ENCODE results near the gene SALL1. TPM values are rescaled to one million over a fixed set of nuclear protein-coding genes. Genes with fewer than 3 reads are reported as not detected.

The SALL1 gene
- total RNA-seq, 1 experiment from 2014 or later, result not detected

GRCh38 chr16:51144203-51144602 is 6.9 kb downstream of the SALL1 start:
- Histone ChIP-seq H3K9me2 (ENCODE audit: insufficient read depth) (no peaks in the 10 kb centered on the region), H3K79me2 (ENCODE audit: insufficient read depth, low read length) (no peaks in the 10 kb centered on the region), H3K27me3 (ENCODE audit: insufficient read depth, low read length) (no peaks in the 10 kb centered on the region), H3K4me1 (ENCODE audit: control insufficient read depth in 1 of 2, insufficient read depth in 2 of 2, low read length in 2 of 2) (no peaks in the 10 kb centered on the region), H3K36me3 (ENCODE audit: control insufficient read depth in 1 of 2, insufficient read depth in 2 of 2, low read length in 2 of 2) (no peaks in the 10 kb centered on the region), H2AFZ (ENCODE audit: low read depth, low read length, poor library complexity, severe bottlenecking) (no peak overlapping the region), H3K4me3 (replicated peaks in 1 of 2; ENCODE audit: low read depth in 1 of 2, low read length in 2 of 2) (no peak overlapping the region), H4K20me1 (ENCODE audit: insufficient read depth) (no peaks in the 10 kb centered on the region), H3K9ac (ENCODE audit: low read length) (no peak overlapping the region), H3K4me2 (ENCODE audit: low read length) (no peak overlapping the region), H3K27ac (ENCODE audit: low read depth, low read length) (no peak overlapping the region), H3K9me3 (ENCODE audit: control insufficient read depth in 1 of 2, insufficient read depth in 1 of 2, low read depth in 1 of 2, low read length in 2 of 2) (no peaks in the 10 kb centered on the region)
- intact Hi-C loops (cut with micrococcal nuclease), result no loop called here
- TF ChIP-seq SP1 (IDR thresholded peaks at IDR 0.05; ENCODE audit: low read depth) (no peak), REST (IDR thresholded peaks at IDR 0.05; ENCODE audit: low read depth) (no peak)
- ChIA-PET CTCF (no interaction called here), RAD21 (ENCODE audit: low non-redundant PET in 1 of 2, low total read pairs in 2 of 2, uncharacterized antibody in 2 of 2, unreplicated experiment in 2 of 2) (no interaction called here), POLR2A (no interaction called here)
- no TSS peak for BruUV-seq (replicated peaks)
- DNase-seq (ENCODE audit: low read depth, low spot score) (no peak), ATAC-seq (no peak)

DNA sequence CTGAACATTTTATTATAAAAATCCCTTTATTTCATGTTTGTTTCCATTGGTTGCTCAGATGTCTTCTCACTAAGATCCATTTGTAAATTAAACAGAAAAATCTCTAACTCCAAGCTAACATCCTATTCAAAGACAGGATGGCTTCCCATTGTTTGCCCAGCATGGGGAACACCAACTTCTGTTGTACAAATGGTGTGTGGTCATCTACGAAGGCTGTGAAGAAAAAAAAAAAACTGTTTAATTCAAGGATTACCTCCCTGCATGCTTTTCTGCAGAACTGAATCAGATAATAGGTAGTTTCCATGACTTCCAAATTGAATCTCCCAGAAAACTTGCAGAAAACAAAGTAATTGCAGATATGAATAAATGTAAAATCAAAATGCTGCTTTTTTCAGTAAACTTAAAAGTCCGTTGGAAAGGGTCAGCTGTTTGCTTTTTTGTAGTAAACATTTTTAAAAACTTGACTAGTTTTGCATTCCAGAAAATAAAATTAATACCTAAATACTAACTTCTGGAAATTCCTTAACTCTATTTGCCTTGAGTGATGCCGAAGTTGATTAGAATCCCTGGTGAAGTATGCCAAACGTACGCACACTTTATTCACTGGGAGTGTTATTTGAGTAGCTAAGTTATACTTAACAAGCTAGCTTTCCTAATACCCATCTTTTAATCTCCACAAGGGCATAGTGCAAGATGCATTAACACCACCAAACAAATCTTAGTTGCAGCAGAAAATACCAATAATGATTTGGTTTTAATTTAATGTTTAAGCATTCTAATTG is 7.7 kb downstream of the SALL1 start:
- POLR2A ChIA-PET, result no interaction called here
- no TSS peak for BruUV-seq (replicated peaks)
- intact Hi-C loops (cut with micrococcal nuclease), result no loop called here
- TF ChIP-seq FOSL1 (IDR thresholded peaks at IDR 0.05; ENCODE audit: low read depth) (no peak), ZNF274 (IDR thresholded peaks at IDR 0.05; ENCODE audit: low read depth, low read length) (no peak), RAD21 (IDR thresholded peaks at IDR 0.05; ENCODE audit: low read depth) (no peak), ZFX (IDR thresholded peaks at IDR 0.05) (no peak), REST (IDR thresholded peaks at IDR 0.05; ENCODE audit: low read depth) (no peak)
- TF ChIP-seq, protein P1, sequence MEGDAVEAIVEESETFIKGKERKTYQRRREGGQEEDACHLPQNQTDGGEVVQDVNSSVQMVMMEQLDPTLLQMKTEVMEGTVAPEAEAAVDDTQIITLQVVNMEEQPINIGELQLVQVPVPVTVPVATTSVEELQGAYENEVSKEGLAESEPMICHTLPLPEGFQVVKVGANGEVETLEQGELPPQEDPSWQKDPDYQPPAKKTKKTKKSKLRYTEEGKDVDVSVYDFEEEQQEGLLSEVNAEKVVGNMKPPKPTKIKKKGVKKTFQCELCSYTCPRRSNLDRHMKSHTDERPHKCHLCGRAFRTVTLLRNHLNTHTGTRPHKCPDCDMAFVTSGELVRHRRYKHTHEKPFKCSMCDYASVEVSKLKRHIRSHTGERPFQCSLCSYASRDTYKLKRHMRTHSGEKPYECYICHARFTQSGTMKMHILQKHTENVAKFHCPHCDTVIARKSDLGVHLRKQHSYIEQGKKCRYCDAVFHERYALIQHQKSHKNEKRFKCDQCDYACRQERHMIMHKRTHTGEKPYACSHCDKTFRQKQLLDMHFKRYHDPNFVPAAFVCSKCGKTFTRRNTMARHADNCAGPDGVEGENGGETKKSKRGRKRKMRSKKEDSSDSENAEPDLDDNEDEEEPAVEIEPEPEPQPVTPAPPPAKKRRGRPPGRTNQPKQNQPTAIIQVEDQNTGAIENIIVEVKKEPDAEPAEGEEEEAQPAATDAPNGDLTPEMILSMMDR (IDR thresholded peaks at IDR 0.05 in 2 of 3, conservative IDR thresholded peaks at IDR 0.05 in 1 of 3; ENCODE audit: borderline replicate concordance in 1 of 3, insufficient read depth in 1 of 3, low read depth in 2 of 3, low read length in 2 of 3), result no peak

More for the DNA sequence above, 7.7 kb downstream of the SALL1 start:
- no peak overlapping the region for H3K4me3 ChIP-seq (replicated peaks in 1 of 2; ENCODE audit: low read depth in 1 of 2, low read length in 2 of 2)
- H3K9me3 ChIP-seq (ENCODE audit: control insufficient read depth in 1 of 2, insufficient read depth in 1 of 2, low read depth in 1 of 2, low read length in 2 of 2), result no peaks in the 10 kb centered on the region
- ChIA-PET CTCF (no interaction called here), RAD21 (ENCODE audit: low non-redundant PET in 1 of 2, low total read pairs in 2 of 2, uncharacterized antibody in 2 of 2, unreplicated experiment in 2 of 2) (no interaction called here)
- H3K27ac ChIP-seq (ENCODE audit: low read depth, low read length), result no peak overlapping the region
- no peak overlapping the region for H3K4me2 ChIP-seq (ENCODE audit: low read length)
- no peaks in the 10 kb centered on the region for H3K4me1 ChIP-seq (ENCODE audit: control insufficient read depth in 1 of 2, insufficient read depth in 2 of 2, low read length in 2 of 2)
- DNase-seq (ENCODE audit: low read depth, low spot score), result no peak
- H3K9ac ChIP-seq (ENCODE audit: low read length), result no peak overlapping the region
- H3K36me3 ChIP-seq (ENCODE audit: control insufficient read depth in 1 of 2, insufficient read depth in 2 of 2, low read length in 2 of 2), result no peaks in the 10 kb centered on the region
- no peaks in the 10 kb centered on the region for H3K9me2 ChIP-seq (ENCODE audit: insufficient read depth)
- H2AFZ ChIP-seq (ENCODE audit: low read depth, low read length, poor library complexity, severe bottlenecking), result no peak overlapping the region
- no peaks in the 10 kb centered on the region for H4K20me1 ChIP-seq (ENCODE audit: insufficient read depth)
- H3K79me2 ChIP-seq (ENCODE audit: insufficient read depth, low read length), result no peaks in the 10 kb centered on the region
- no peaks in the 10 kb centered on the region for H3K27me3 ChIP-seq (ENCODE audit: insufficient read depth, low read length)
- no peak for ATAC-seq
